ENCODE data around the gene HSD17B8.
A peak's percentile ranks its signal among the peaks of the same experiment; 100 is the strongest.

Gene HSD17B8

GRCh38 chr6:33199687-33200218 is 4.7 kb upstream of the HSD17B8 start:
- peak; percentile 86 for DNase-seq (ENCODE audit: extremely low spot score)
- CTCF ChIA-PET: interaction anchor here (1.0 kb wide), 1 partner anchor 49 kb away, joined by 5 read pairs; no protein-coding TSS in a partner anchor
- POLR2A ChIA-PET: interaction anchor here (0.5 to 1.3 kb wide), 3 partner anchors 46 to 1431 kb away, joined by 4 to 14 read pairs (median 6); no protein-coding TSS in a partner anchor

DNA sequence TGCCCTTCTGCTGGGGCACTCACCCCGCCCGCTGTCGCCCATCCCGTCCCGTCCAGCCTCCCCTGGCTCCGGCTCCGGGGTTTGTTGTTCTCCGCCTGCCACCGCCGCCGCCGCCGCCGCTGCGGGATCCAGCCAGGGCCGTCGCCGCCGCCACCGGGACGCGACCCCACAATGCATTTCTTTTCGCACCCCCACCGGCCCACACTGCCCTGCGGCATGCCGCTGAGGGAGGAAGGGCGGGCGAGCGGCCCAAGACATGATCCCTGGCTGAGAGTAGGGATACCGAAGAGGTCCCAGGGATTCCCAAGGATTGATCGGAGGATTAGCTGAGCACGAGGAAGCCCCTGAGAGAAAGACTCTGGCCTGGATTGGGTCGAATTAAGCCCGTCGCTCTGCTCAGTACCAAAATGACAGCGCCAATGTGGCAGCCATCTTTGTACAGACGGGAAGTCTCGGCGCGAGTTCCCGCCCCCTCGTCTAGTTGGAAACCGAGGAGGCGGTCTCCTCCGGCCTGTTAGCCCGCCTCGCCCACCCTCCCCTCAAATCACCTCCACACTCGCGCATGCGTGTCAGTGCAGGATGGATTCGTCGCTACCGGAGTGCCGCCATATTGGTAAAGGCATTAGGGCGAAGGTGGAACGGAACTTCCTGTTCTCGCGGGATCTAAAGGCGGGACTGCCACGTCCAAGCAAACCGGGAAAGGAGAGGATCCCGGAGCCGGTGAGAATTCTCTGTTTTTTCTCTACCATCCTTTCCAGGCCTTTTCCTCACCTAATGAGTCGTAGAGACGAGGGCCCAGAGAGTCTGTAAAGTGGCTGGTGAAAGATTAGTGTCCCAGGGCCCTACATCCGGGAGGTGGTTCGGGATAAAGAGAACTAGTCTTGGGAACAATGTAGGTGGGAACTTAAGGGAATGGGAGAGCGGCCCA is 4.0 kb upstream of the HSD17B8 start, which contains the start of the genes RXRB and SLC39A7:
TSS of gene RXRB (minus strand) at position 447 of the 928 bp plus-strand sequence. CDS start at position 258, 189 bp downstream.
TSS of gene SLC39A7 (plus strand) at position 649 of the 928 bp plus-strand sequence. CDS start 379 bp downstream, outside the sequence.
- DNase-seq (ENCODE audit: extremely low spot score): peak; percentile 98
- ChIA-PET POLR2A (interaction anchor here (1.3 kb wide), 1 partner anchor 229 kb away, joined by 14 read pairs; no protein-coding TSS in a partner anchor), CTCF (interaction anchor here (1.0 kb wide), 1 partner anchor 48 kb away, joined by 5 read pairs; no protein-coding TSS in a partner anchor)
- TF ChIP-seq, protein P1, sequence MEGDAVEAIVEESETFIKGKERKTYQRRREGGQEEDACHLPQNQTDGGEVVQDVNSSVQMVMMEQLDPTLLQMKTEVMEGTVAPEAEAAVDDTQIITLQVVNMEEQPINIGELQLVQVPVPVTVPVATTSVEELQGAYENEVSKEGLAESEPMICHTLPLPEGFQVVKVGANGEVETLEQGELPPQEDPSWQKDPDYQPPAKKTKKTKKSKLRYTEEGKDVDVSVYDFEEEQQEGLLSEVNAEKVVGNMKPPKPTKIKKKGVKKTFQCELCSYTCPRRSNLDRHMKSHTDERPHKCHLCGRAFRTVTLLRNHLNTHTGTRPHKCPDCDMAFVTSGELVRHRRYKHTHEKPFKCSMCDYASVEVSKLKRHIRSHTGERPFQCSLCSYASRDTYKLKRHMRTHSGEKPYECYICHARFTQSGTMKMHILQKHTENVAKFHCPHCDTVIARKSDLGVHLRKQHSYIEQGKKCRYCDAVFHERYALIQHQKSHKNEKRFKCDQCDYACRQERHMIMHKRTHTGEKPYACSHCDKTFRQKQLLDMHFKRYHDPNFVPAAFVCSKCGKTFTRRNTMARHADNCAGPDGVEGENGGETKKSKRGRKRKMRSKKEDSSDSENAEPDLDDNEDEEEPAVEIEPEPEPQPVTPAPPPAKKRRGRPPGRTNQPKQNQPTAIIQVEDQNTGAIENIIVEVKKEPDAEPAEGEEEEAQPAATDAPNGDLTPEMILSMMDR (IDR thresholded peaks at IDR 0.05; ENCODE audit: control extremely low read depth, extremely low read depth, low read depth, missing control alignments): no peak

More at GRCh38 chr6:33199687-33200218, 4.7 kb upstream of the HSD17B8 start:
- TF ChIP-seq, protein P1 (IDR thresholded peaks at IDR 0.05; ENCODE audit: control extremely low read depth, extremely low read depth, low read depth, missing control alignments): no peak

GRCh38 chr6:33201147-33201545 is 3.3 kb upstream of the HSD17B8 start:
- ChIA-PET CTCF (no interaction called here), POLR2A (no interaction called here)
- TF ChIP-seq, protein P1 (IDR thresholded peaks at IDR 0.05; ENCODE audit: control extremely low read depth, extremely low read depth, low read depth, missing control alignments): no peak
- no peak for DNase-seq (ENCODE audit: extremely low spot score)

GRCh38 chr6:33201935-33202334 is 2.5 kb upstream of the HSD17B8 start:
- ChIA-PET CTCF (no interaction called here), POLR2A (no interaction called here)
- no peak for DNase-seq (ENCODE audit: extremely low spot score)
- TF ChIP-seq, protein P1 (IDR thresholded peaks at IDR 0.05; ENCODE audit: control extremely low read depth, extremely low read depth, low read depth, missing control alignments): no peak

GRCh38 chr6:33202799-33203198 is 1.7 kb upstream of the HSD17B8 start:
- no peak for DNase-seq (ENCODE audit: extremely low spot score)
- POLR2A ChIA-PET: no interaction called here
- TF ChIP-seq, protein P1 (IDR thresholded peaks at IDR 0.05; ENCODE audit: control extremely low read depth, extremely low read depth, low read depth, missing control alignments): no peak
- CTCF ChIA-PET: interaction anchor here (1.4 kb wide), 1 partner anchor 31 kb away, joined by 3 read pairs; no protein-coding TSS in a partner anchor

DNA sequence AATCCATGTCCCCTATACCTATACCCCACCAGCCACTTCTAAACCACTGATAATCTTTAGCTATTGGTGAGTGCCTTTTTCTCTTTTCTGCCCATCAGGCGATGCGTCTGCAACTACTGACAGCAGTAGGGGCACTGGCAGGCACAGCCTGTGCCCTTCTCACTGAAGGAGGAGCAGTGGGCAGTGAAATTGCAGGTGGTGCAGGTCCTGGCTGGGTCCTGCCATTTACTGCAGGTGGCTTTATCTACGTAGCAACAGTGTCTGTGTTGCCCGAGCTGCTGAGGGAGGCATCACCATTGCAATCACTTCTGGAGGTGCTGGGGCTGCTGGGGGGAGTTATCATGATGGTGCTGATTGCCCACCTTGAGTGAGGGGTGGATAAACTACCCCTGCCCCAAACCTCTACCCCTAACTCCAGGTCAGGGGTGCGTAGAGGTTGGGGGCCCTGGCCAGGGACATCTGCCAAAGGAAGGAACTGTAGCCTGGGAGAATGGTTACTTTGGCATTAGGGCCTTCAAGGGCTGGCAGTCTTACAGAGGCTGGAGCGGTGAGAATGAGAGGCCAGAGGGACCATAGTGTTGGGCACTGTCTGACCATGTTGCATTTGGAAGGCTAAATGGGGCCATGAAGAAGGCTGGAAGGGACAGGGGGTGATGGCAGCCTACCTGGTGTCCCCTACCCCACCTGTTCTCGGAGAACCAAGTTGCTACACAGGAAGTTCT is 851 bp upstream of the HSD17B8 start:
- POLR2A ChIA-PET: no interaction called here
- CTCF ChIA-PET: interaction anchor here (1.4 to 2.5 kb wide), 2 partner anchors 31 to 45 kb away, joined by 3 to 16 read pairs; no protein-coding TSS in a partner anchor

More for the DNA sequence above, 851 bp upstream of the HSD17B8 start:
- TF ChIP-seq, protein P1 (IDR thresholded peaks at IDR 0.05; ENCODE audit: control extremely low read depth, extremely low read depth, low read depth, missing control alignments): no peak
- DNase-seq (ENCODE audit: extremely low spot score): no peak
